Left lung (tissue), 10 donors: ENCODE measurements around the gene ASS1. TPM values are rescaled to one million over a fixed set of nuclear protein-coding genes. Genes with fewer than 3 reads are reported as not detected.

Experiments
- ATAC-seq: fragments of 200-7000 bp; cut with Tn5 transposase; one replicate; pipeline ENCODE4 v1.9.1; 2020; ENCODE audit warnings: moderate library complexity
- DNase-seq, 4 donors: peaks; one replicate each; pipeline ENCODE4 v3.0.0-alpha.2; 2013 to 2020
- H3K27ac ChIP-seq, 2 donors: fragments of 200-600 bp; sonication (generic) in 1 of 2; one replicate each; pipeline versions ENCODE4 v1.5.0 to v1.8.0; 2020 to 2021
- H3K27me3 ChIP-seq, 2 donors: fragments of 200-600 bp; sonication (generic) in 1 of 2; one replicate each; pipeline versions ENCODE4 v1.5.0 to v1.8.0; 2020 to 2021
- H3K36me3 ChIP-seq, 2 donors: fragments of 200-600 bp; sonication (generic) in 1 of 2; one replicate each; pipeline versions ENCODE4 v1.5.0 to v1.8.0; 2020 to 2021
- H3K4me1 ChIP-seq, 2 donors: fragments of 200-600 bp; one replicate each; pipeline ENCODE4 v1.8.0; 2021
- H3K4me3 ChIP-seq, 2 donors: fragments of 200-600 bp; sonication (generic) in 1 of 2; one replicate each; pipeline versions ENCODE4 v1.5.0 to v1.8.0; 2020 to 2021; ENCODE audit warnings: mild to moderate bottlenecking in 1 of 2
- H3K9me3 ChIP-seq, 2 donors: fragments of 200-600 bp; sonication (generic) in 1 of 2; one replicate each; pipeline versions ENCODE4 v1.5.0 to v1.8.0; 2020 to 2021
- intact Hi-C, 2 donors: fragments of 100-400 bp; cut with DNase I; formaldehyde crosslinking; loops; one replicate each; pipeline versions ENCODE4 v1.11.2 to v1.14.2; 2022
- polyA plus RNA-seq, 6 donors: library from polyadenylated mRNA; unstranded; fragments of 120-200 nt; gene quantifications; one replicate each; pipeline ENCODE4 v1.2.1, GENCODE V29; 2013; ENCODE audit not compliant: insufficient read length in 6 of 6
- total RNA-seq, 2 donors: library from RNA; stranded (reverse); fragmentation: NEBNext Ultra II Directional; extraction: Animal tissue kit (Norgen Biotek cat#: 25700); gene quantifications; one replicate each; pipeline ENCODE4 v1.2.1, GENCODE V29; 2021
- TF ChIP-seq, protein P1 (sequence below), 2 donors: fragments of 200-600 bp; sonication (generic) in 1 of 2; IDR thresholded peaks; one replicate each; pipeline versions ENCODE4 v1.5.0 to v1.8.0; 2021; ENCODE audit warnings: antibody characterized with exemption in 2 of 2
- donor health status: DM: no; HTN: yes; CAD: no.
- donor health status: DM: no; HTN: no; CAD: no.

Gene ASS1
- total and polyA plus RNA-seq, 8 donors = 11.9 to 99.7 (median 27.8) TPM

DNA sequence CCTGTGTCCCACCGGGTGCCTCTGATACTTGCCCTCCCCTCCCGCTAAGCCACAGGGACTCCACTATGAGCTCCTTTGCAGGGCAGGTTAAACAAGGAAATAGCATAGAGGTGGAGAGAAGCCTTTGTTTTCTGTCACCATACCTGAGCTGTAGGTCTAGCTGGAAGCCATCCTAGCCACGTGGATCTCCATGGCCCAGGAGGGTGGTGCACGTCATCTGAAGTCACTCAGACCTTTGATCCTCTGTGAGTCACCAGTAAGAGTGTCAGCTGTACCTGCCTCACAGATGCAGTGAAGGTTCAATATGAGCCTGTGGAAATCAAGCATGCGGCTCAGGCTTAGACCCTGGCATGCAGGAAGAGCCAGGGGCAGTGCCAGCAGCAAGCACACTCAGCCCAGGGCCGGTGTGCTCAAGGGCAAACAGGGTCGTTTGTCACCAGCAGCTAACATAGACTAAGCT is 55.1 kb downstream of the ASS1 start:
- H3K27me3 ChIP-seq = no peaks in the 10 kb centered on the region
- peak in 1 of 4 donors; percentile 13 for DNase-seq
- peaks cover 0 to 55% of the 10 kb centered on the region in 2 donors for H3K36me3 ChIP-seq
- peak; percentile 17 for ATAC-seq
- peaks cover 0 to 5% of the 10 kb centered on the region in 2 donors for H3K9me3 ChIP-seq
- TF ChIP-seq, protein P1, sequence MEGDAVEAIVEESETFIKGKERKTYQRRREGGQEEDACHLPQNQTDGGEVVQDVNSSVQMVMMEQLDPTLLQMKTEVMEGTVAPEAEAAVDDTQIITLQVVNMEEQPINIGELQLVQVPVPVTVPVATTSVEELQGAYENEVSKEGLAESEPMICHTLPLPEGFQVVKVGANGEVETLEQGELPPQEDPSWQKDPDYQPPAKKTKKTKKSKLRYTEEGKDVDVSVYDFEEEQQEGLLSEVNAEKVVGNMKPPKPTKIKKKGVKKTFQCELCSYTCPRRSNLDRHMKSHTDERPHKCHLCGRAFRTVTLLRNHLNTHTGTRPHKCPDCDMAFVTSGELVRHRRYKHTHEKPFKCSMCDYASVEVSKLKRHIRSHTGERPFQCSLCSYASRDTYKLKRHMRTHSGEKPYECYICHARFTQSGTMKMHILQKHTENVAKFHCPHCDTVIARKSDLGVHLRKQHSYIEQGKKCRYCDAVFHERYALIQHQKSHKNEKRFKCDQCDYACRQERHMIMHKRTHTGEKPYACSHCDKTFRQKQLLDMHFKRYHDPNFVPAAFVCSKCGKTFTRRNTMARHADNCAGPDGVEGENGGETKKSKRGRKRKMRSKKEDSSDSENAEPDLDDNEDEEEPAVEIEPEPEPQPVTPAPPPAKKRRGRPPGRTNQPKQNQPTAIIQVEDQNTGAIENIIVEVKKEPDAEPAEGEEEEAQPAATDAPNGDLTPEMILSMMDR (IDR thresholded peaks at IDR 0.05) = no peak
- no peaks in the 10 kb centered on the region for H3K4me1 ChIP-seq
- no peak overlapping the region for H3K4me3 ChIP-seq
- no peak overlapping the region for H3K27ac ChIP-seq
- intact Hi-C loops = no loop called here

DNA sequence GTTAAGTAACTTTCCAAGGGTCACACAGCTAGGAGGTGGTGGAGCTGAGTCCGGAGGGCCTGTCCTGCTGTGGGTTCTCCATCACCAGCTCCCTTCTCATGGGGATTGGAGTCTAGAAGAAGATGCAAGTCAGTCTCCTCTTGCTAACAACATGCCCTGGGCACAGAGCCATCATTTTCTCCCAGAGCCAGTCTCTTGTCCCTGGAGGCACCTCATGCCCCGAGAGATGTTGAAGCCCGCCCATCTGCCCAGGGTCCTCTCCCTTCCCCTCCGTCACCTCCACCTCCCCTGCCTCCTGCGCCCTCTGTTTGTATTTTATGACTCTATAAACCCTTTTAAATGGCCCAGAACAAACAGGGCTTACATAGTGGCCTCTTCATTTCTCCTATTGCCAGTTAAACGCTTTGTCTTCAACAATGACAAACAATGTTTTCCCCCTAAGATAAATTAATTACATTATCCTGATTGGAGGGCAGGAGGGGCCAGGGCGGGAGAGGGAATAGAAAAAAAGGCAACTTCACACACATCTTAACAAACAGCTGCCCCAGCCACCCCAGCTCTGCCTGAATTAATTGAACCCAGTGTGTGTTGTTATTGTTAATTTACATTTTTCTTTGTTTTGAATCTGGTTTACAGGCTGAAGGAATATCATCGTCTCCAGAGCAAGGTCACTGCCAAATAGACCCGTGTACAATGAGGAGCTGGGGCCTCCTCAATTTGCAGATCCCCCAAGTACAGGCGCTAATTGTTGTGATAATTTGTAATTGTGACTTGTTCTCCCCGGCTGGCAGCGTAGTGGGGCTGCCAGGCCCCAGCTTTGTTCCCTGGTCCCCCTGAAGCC is 55.8 kb downstream of the ASS1 start:
- H3K36me3 ChIP-seq = peaks cover 0 to 50% of the 10 kb centered on the region in 2 donors
- H3K27ac ChIP-seq = no peak overlapping the region
- DNase-seq (no peak), ATAC-seq (no peak)
- TF ChIP-seq, protein P1 (IDR thresholded peaks at IDR 0.05) = no peak
- H3K4me3 ChIP-seq = no peak overlapping the region
- H3K4me1 ChIP-seq = no peaks in the 10 kb centered on the region
- intact Hi-C loops = no loop called here
- H3K27me3 ChIP-seq = no peaks in the 10 kb centered on the region
- H3K9me3 ChIP-seq = no peaks in the 10 kb centered on the region

DNA sequence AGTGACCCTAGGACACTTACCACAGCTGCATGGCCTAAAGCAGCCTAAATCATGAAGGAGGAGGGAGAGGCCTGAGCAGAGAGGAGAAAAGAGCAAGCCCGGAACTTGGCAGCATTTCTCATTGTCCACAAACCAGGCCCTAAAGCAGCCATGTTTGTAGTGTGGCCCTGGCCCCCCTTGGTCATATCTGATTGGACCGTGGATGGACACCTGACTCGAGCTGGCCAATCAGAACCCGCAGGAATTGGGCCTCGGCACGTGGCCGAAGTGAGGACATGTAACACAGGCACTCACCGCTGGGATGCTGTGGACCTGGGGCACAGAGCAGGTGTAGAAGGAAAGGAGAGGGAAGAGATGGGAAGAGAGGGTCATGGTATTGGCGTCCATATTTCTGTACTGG is 56.9 kb downstream of the ASS1 start:
- no peaks in the 10 kb centered on the region for H3K4me1 ChIP-seq
- ATAC-seq (no peak), DNase-seq (no peak)
- TF ChIP-seq, protein P1 (IDR thresholded peaks at IDR 0.05) = no peak
- intact Hi-C loops = no loop called here
- H3K4me3 ChIP-seq = no peak overlapping the region
- H3K36me3 ChIP-seq = peaks cover 0 to 42% of the 10 kb centered on the region in 2 donors
- no peak overlapping the region for H3K27ac ChIP-seq
- H3K27me3 ChIP-seq = no peaks in the 10 kb centered on the region
- H3K9me3 ChIP-seq = no peaks in the 10 kb centered on the region

DNA sequence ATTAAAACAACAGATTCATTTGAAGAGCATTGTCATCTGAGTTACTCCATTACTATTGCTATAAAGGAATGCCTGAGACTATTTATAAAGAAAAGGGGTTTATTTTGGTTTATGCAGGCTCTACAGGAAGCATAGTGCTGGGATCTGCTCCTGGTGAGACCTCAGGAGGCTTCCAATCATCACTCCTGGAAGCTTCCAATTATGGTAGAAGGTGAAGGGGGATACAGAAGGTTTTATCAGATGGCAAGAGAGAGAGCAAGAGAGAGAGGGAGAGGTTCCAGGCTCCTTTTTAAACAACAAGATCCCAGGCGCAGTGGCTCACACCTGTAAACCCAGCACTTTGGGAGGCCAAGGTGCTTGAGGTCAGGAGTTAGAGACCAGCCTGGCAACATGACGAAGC is 63.5 kb downstream of the ASS1 start:
- no peaks in the 10 kb centered on the region for H3K36me3 ChIP-seq
- H3K9me3 ChIP-seq = no peaks in the 10 kb centered on the region
- TF ChIP-seq, protein P1 (IDR thresholded peaks at IDR 0.05) = no peak
- H3K27ac ChIP-seq = no peak overlapping the region
- H3K27me3 ChIP-seq = no peaks in the 10 kb centered on the region
- intact Hi-C loops = no loop called here
- H3K4me1 ChIP-seq = no peaks in the 10 kb centered on the region
- no peak overlapping the region for H3K4me3 ChIP-seq
- DNase-seq (no peak), ATAC-seq (no peak)

DNA sequence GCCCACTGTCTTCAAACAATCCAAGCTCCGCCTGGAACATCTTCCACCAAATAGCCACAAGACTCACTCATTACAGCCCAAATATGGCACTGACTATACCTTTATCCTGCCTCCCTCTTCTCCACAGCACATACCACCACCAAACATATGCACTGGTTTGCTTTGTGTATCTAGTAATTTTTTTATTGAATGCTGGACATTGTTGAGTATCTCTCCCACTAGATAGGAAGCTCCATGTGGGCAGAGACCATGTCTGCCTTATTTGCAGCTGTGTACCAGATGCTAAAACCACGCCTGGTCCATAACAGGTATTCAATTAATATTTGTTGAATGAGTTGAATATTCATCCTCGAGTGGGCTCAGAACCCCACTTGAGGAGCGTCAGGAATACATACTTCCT is 67.4 kb downstream of the ASS1 start:
- ATAC-seq (no peak), DNase-seq (no peak)
- Histone ChIP-seq H3K4me3 (no peak overlapping the region), H3K4me1 (no peaks in the 10 kb centered on the region), H3K27me3 (no peaks in the 10 kb centered on the region), H3K27ac (no peak overlapping the region), H3K36me3 (no peaks in the 10 kb centered on the region), H3K9me3 (no peaks in the 10 kb centered on the region)
- TF ChIP-seq, protein P1 (IDR thresholded peaks at IDR 0.05) = no peak
- intact Hi-C loops = no loop called here
